Measurements from ENCODE around the gene FAXDC2.
"Not testable (repeated sequence)": the region's sequence is repeated elsewhere in the genome, so short reads cannot be mapped to it uniquely, and the experiment has no call there.

The FAXDC2 gene

GRCh38 chr5:154829589-154830218 lies 20.7 kb downstream of the FAXDC2 start:
- peak in 1 of 2 experiments; percentile 42 for DNase-seq

GRCh38 chr5:154829181-154829588 lies 21.2 kb downstream of the FAXDC2 start:
- DNase-seq: peak in 1 of 2 experiments; percentile 31

- no peak for DNase-seq
Observed at GRCh38 chr5:154824070-154824469, 26.3 kb downstream of the FAXDC2 start.

GRCh38 chr5:154823605-154824004 lies 26.8 kb downstream of the FAXDC2 start:
- DNase-seq: no peak

- DNase-seq: not testable (repeated sequence)
Observed at GRCh38 chr5:154822896-154823295, 27.5 kb downstream of the FAXDC2 start.

- no peak for DNase-seq
Observed at GRCh38 chr5:154820383-154820782, 30.0 kb downstream of the FAXDC2 start.

GRCh38 chr5:154819546-154819945 lies 30.9 kb downstream of the FAXDC2 start:
- DNase-seq: no peak

GRCh38 chr5:154818471-154819116 lies 31.8 kb downstream of the FAXDC2 start:
- DNase-seq: no peak

GRCh38 chr5:154817815-154818214 lies 32.6 kb downstream of the FAXDC2 start:
- DNase-seq: no peak

- DNase-seq: no peak
Observed at GRCh38 chr5:154816891-154817492, 33.4 kb downstream of the FAXDC2 start.

- DNase-seq: no peak
Observed at GRCh38 chr5:154815684-154816247, 34.6 kb downstream of the FAXDC2 start.

GRCh38 chr5:154815025-154815424 lies 35.4 kb downstream of the FAXDC2 start:
- no peak for DNase-seq

GRCh38 chr5:154813736-154814135 lies 36.7 kb downstream of the FAXDC2 start:
- DNase-seq: no peak

- no peak for DNase-seq
Observed at GRCh38 chr5:154813158-154813557, 37.2 kb downstream of the FAXDC2 start.

- peak in 1 of 2 experiments; percentile 71 for DNase-seq
Observed at GRCh38 chr5:154811653-154812465, 38.5 kb downstream of the FAXDC2 start.

GRCh38 chr5:154811239-154811638 lies 39.2 kb downstream of the FAXDC2 start:
- no peak for DNase-seq

- DNase-seq: no peak
Observed at GRCh38 chr5:154806176-154806575, 44.2 kb downstream of the FAXDC2 start.

- no peak for DNase-seq
Observed at GRCh38 chr5:154802050-154802449, 48.4 kb downstream of the FAXDC2 start.

GRCh38 chr5:154801083-154801482 lies 49.3 kb downstream of the FAXDC2 start:
- no peak for DNase-seq

GRCh38 chr5:154800582-154800981 lies 49.8 kb downstream of the FAXDC2 start:
- no peak for DNase-seq

- DNase-seq: no peak
Observed at GRCh38 chr5:154797762-154798161, 52.6 kb downstream of the FAXDC2 start.

- DNase-seq: no peak
Observed at GRCh38 chr5:154795235-154795596, 55.2 kb downstream of the FAXDC2 start.
